ENCODE measurements around the gene MIP. TPM values are rescaled to one million over a fixed set of nuclear protein-coding genes. Genes with fewer than 3 reads are reported as not detected.

The MIP gene
- total and polyA plus RNA-seq, 2 experiments from 2014 or later: 0.29 TPM; not detected in 1

Other genes with a start within 250 kb of the MIP start
- 68.2 and 77.1 TPM in 2 replicates for gene RNF41, start 232.7 kb downstream of the MIP start, total RNA-seq (2014; rRNA removed; shearing (Covaris generic))
- 14.8 and 15.3 TPM in 2 replicates for gene RNF41, start 232.7 kb downstream of the MIP start, polyA plus RNA-seq (2016; fragmentation: Nextera tagmentation; extraction: Ambion mirVana)
- gene NABP2, start 230.3 kb downstream of the MIP start, total RNA-seq (2014; rRNA removed; shearing (Covaris generic)): 25.5 and 31.6 TPM in 2 replicates
- 24.9 and 27.8 TPM in 2 replicates for gene NABP2, start 230.3 kb downstream of the MIP start, polyA plus RNA-seq (2016; fragmentation: Nextera tagmentation; extraction: Ambion mirVana)
- 0.59 and 4.5 TPM in 2 replicates for gene SLC39A5, start 224.6 kb downstream of the MIP start, total RNA-seq (2014; rRNA removed; shearing (Covaris generic))
- 0.29 and 0.63 TPM in 2 replicates for gene SLC39A5, start 224.6 kb downstream of the MIP start, polyA plus RNA-seq (2016; fragmentation: Nextera tagmentation; extraction: Ambion mirVana)
- 25.2 and 25.6 TPM in 2 replicates for gene ANKRD52, start 196.3 kb downstream of the MIP start, total RNA-seq (2014; rRNA removed; shearing (Covaris generic))
- 16.2 and 20.3 TPM in 2 replicates for gene ANKRD52, start 196.3 kb downstream of the MIP start, polyA plus RNA-seq (2016; fragmentation: Nextera tagmentation; extraction: Ambion mirVana)
- 15.2 and 17.8 TPM in 2 replicates for gene COQ10A, start 187.7 kb downstream of the MIP start, total RNA-seq (2014; rRNA removed; shearing (Covaris generic))
- gene COQ10A, start 187.7 kb downstream of the MIP start, polyA plus RNA-seq (2016; fragmentation: Nextera tagmentation; extraction: Ambion mirVana): 12.0 and 12.8 TPM in 2 replicates
- gene CS, start 154.3 kb downstream of the MIP start, total RNA-seq (2014; rRNA removed; shearing (Covaris generic)): 163 and 166 TPM in 2 replicates
- gene CS, start 154.3 kb downstream of the MIP start, polyA plus RNA-seq (2016; fragmentation: Nextera tagmentation; extraction: Ambion mirVana): 54.5 and 63.3 TPM in 2 replicates
- 107 and 119 TPM in 2 replicates for gene CNPY2, start 138.7 kb downstream of the MIP start, total RNA-seq (2014; rRNA removed; shearing (Covaris generic))
- gene CNPY2, start 138.7 kb downstream of the MIP start, polyA plus RNA-seq (2016; fragmentation: Nextera tagmentation; extraction: Ambion mirVana): 316 and 317 TPM in 2 replicates
- 27.2 and 35.7 TPM in 2 replicates for gene PAN2, start 120.7 kb downstream of the MIP start, total RNA-seq (2014; rRNA removed; shearing (Covaris generic))
- gene PAN2, start 120.7 kb downstream of the MIP start, polyA plus RNA-seq (2016; fragmentation: Nextera tagmentation; extraction: Ambion mirVana): 9.1 and 11.5 TPM in 2 replicates
- 2.5 and 3.2 TPM in 2 replicates for gene IL23A, start 115.8 kb downstream of the MIP start, total RNA-seq (2014; rRNA removed; shearing (Covaris generic))
- gene IL23A, start 115.8 kb downstream of the MIP start, polyA plus RNA-seq (2016; fragmentation: Nextera tagmentation; extraction: Ambion mirVana): 8.0 and 9.3 TPM in 2 replicates
- 60.6 and 67.9 TPM in 2 replicates for gene STAT2, start 94.5 kb downstream of the MIP start, total RNA-seq (2014; rRNA removed; shearing (Covaris generic))
- gene STAT2, start 94.5 kb downstream of the MIP start, polyA plus RNA-seq (2016; fragmentation: Nextera tagmentation; extraction: Ambion mirVana): 15.6 and 16.7 TPM in 2 replicates
- not detected in 2 replicates for gene APOF, start 91.8 kb downstream of the MIP start, total RNA-seq (2014; rRNA removed; shearing (Covaris generic))
- not detected in 2 replicates for gene APOF, start 91.8 kb downstream of the MIP start, polyA plus RNA-seq (2016; fragmentation: Nextera tagmentation; extraction: Ambion mirVana)
- gene TIMELESS, start 5.2 kb downstream of the MIP start, total RNA-seq (2014; rRNA removed; shearing (Covaris generic)): 54.3 and 54.8 TPM in 2 replicates
- 22.7 and 28.7 TPM in 2 replicates for gene TIMELESS, start 5.2 kb downstream of the MIP start, polyA plus RNA-seq (2016; fragmentation: Nextera tagmentation; extraction: Ambion mirVana)
- 2.6 and 3.1 TPM in 2 replicates for gene SPRYD4, start 13.9 kb upstream of the MIP start, total RNA-seq (2014; rRNA removed; shearing (Covaris generic))
- 2.1 and 2.3 TPM in 2 replicates for gene SPRYD4, start 13.9 kb upstream of the MIP start, polyA plus RNA-seq (2016; fragmentation: Nextera tagmentation; extraction: Ambion mirVana)
- gene GLS2, start 33.5 kb upstream of the MIP start, total RNA-seq (2014; rRNA removed; shearing (Covaris generic)): 24.5 and 31.6 TPM in 2 replicates
- 11.2 and 12.2 TPM in 2 replicates for gene GLS2, start 33.5 kb upstream of the MIP start, polyA plus RNA-seq (2016; fragmentation: Nextera tagmentation; extraction: Ambion mirVana)
- 13.1 and 16.8 TPM in 2 replicates for gene RBMS2, start 67.2 kb upstream of the MIP start, total RNA-seq (2014; rRNA removed; shearing (Covaris generic))
- 4.3 and 9.2 TPM in 2 replicates for gene RBMS2, start 67.2 kb upstream of the MIP start, polyA plus RNA-seq (2016; fragmentation: Nextera tagmentation; extraction: Ambion mirVana)
- gene BAZ2A, start 175.7 kb upstream of the MIP start, total RNA-seq (2014; rRNA removed; shearing (Covaris generic)): 89.6 and 109 TPM in 2 replicates
- gene BAZ2A, start 175.7 kb upstream of the MIP start, polyA plus RNA-seq (2016; fragmentation: Nextera tagmentation; extraction: Ambion mirVana): 111 and 130 TPM in 2 replicates
- gene ATP5F1B, start 191.3 kb upstream of the MIP start, total RNA-seq (2014; rRNA removed; shearing (Covaris generic)): 706 and 763 TPM in 2 replicates
- 956 and 1,001 TPM in 2 replicates for gene ATP5F1B, start 191.3 kb upstream of the MIP start, polyA plus RNA-seq (2016; fragmentation: Nextera tagmentation; extraction: Ambion mirVana)
- gene PTGES3, start 233.6 kb upstream of the MIP start, total RNA-seq (2014; rRNA removed; shearing (Covaris generic)): 334 and 453 TPM in 2 replicates
- gene PTGES3, start 233.6 kb upstream of the MIP start, polyA plus RNA-seq (2016; fragmentation: Nextera tagmentation; extraction: Ambion mirVana): 391 and 442 TPM in 2 replicates

Measured in GM23338 (cell line).